GM12878 (cell line): Measurements from ENCODE around the gene ST6GALNAC3. TPM values are rescaled to one million over a fixed set of nuclear protein-coding genes. Genes with fewer than 3 reads are reported as not detected.

Source experiments
- ATAC-seq: fragments of 200-7000 bp; cut with Tn5 transposase; 3 replicates; pipeline ENCODE4 v1.9.1; 2020; ENCODE audit warnings: mild to moderate bottlenecking, moderate library complexity
- BruUV-seq: library from RNA; stranded (reverse); fragments of 400-500 nt; replicated peaks from 2 replicates; lab custom pipeline; 2021; lab: Mats Ljungman, UMichigan
- CTCF ChIA-PET: fragments of 300-600 bp; sonication (Branson Sonifier 250); formaldehyde crosslinking; extraction: SDS; loops from one replicate; lab custom pipeline; 2021; ENCODE audit warnings: inconsistent platforms; lab: Yijun Ruan, JAX
- POLR2A ChIA-PET: fragments of 350-600 bp; formaldehyde crosslinking; extraction: SDS; loops from one replicate; lab custom pipeline; 2021; ENCODE audit warnings: inconsistent platforms; lab: Charles Lee
- RAD21 ChIA-PET: fragments of 300-600 bp; sonication (Branson Sonifier 250); formaldehyde crosslinking; loops from one replicate; lab custom pipeline; 2023; ENCODE audit warnings: antibody characterized with exemption; ENCODE audit not compliant: unreplicated experiment; lab: Charles Lee
- SMC1A ChIA-PET: fragments of 300-600 bp; sonication (Branson Sonifier 250); formaldehyde crosslinking; loops from one replicate; lab custom pipeline; 2023; ENCODE audit not compliant: unreplicated experiment, uncharacterized antibody; lab: Charles Lee
- DNase-seq: peaks from one replicate; pipeline ENCODE4 v3.0.0-alpha.2; 2011; ENCODE audit warnings: low read depth, low spot score
- FAIRE-seq: peaks from 3 replicates; lab custom pipeline; 2011; peaks lifted over from hg19 to GRCh38; lab: Jason Lieb, UNC
- H2AFZ ChIP-seq: 2 replicates; pipeline ENCODE4 v1.6.0; 2011; ENCODE audit warnings: low read depth, low read length, control low read depth; ENCODE audit not compliant: control insufficient read depth
- H3K27ac ChIP-seq: 2 replicates; pipeline ENCODE4 v1.5.1; 2011; ENCODE audit warnings: control low read depth; ENCODE audit not compliant: control insufficient read depth, insufficient read depth
- H3K27me3 ChIP-seq, 2 experiments: replicated peaks in 1 of 2; 2 replicates each; pipeline versions ENCODE4 v1.6.0 to v1.6.1; 2011; ENCODE audit warnings: low read length in 1 of 2; ENCODE audit not compliant: control insufficient read depth in 2 of 2, insufficient read depth in 2 of 2
- H3K36me3 ChIP-seq, 2 experiments: 2 replicates each; pipeline ENCODE4 v1.5.1; 2011; ENCODE audit warnings: low read length in 1 of 2; ENCODE audit not compliant: control insufficient read depth in 2 of 2, insufficient read depth in 2 of 2
- H3K4me1 ChIP-seq: 2 replicates; pipeline ENCODE4 v1.6.1; 2011; ENCODE audit warnings: mild to moderate bottlenecking, low read length, moderate library complexity, mixed read lengths; ENCODE audit not compliant: control insufficient read depth, insufficient read depth
- H3K4me2 ChIP-seq: 2 replicates; pipeline ENCODE4 v1.6.0; 2011; ENCODE audit warnings: control low read depth; ENCODE audit not compliant: control insufficient read depth, insufficient read depth
- H3K4me3 ChIP-seq: fragments of 200-600 bp; sonication (generic); 2 replicates; pipeline ENCODE4 v1.5.1; 2016
- H3K79me2 ChIP-seq: 2 replicates; pipeline ENCODE4 v1.6.0; 2011; ENCODE audit warnings: low read length; ENCODE audit not compliant: control insufficient read depth, insufficient read depth
- H3K9ac ChIP-seq: 2 replicates; pipeline ENCODE4 v1.8.0; 2011; ENCODE audit warnings: low read length, control low read depth, mixed read lengths; ENCODE audit not compliant: control insufficient read depth, insufficient read depth
- H3K9me3 ChIP-seq: replicated peaks from 3 replicates; pipeline ENCODE4 v1.5.1; 2011; ENCODE audit warnings: mild to moderate bottlenecking, low read length; ENCODE audit not compliant: control insufficient read depth, insufficient read depth
- H4K20me1 ChIP-seq: 2 replicates; pipeline ENCODE4 v1.6.0; 2011; ENCODE audit not compliant: control insufficient read depth, insufficient read depth
- CREB1 ChIP-seq: IDR thresholded peaks from 2 replicates; pipeline ENCODE4 v1.6.1; 2012; ENCODE audit warnings: low read depth, mild to moderate bottlenecking, inconsistent platforms
- KAT2A ChIP-seq: conservative IDR thresholded peaks from 2 replicates; pipeline ENCODE4 v1.6.1; 2011; ENCODE audit warnings: low read depth, low read length; ENCODE audit not compliant: control insufficient read depth
- LARP7 ChIP-seq: fragments of 450-650 bp; IDR thresholded peaks from 2 replicates; pipeline ENCODE4 v1.6.1; 2017; ENCODE audit warnings: mild to moderate bottlenecking
- MEF2B ChIP-seq: fragments of 450-650 bp; IDR thresholded peaks from 2 replicates; pipeline ENCODE4 v1.6.1; 2018; ENCODE audit warnings: mild to moderate bottlenecking, moderate library complexity; ENCODE audit not compliant: partially characterized antibody, poor library complexity, severe bottlenecking
- NR2F1 ChIP-seq: fragments of 450-650 bp; conservative IDR thresholded peaks from 2 replicates; pipeline ENCODE4 v1.6.1; 2017; ENCODE audit warnings: mild to moderate bottlenecking
- RAD21 ChIP-seq: IDR thresholded peaks from 2 replicates; pipeline ENCODE4 v1.6.1; 2011; ENCODE audit warnings: mild to moderate bottlenecking, low read depth, low read length, moderate library complexity; ENCODE audit not compliant: insufficient read depth
- RUNX3 ChIP-seq: IDR thresholded peaks from 2 replicates; pipeline ENCODE4 v1.6.1; 2012; ENCODE audit warnings: low read length, inconsistent platforms
- SMC3 ChIP-seq: IDR thresholded peaks from 2 replicates; pipeline ENCODE4 v1.6.1; 2011; ENCODE audit warnings: low read length, improper control_type of control experiment, borderline replicate concordance
- SP1 ChIP-seq: IDR thresholded peaks from one replicate; pipeline ENCODE4 v1.6.1; 2011; ENCODE audit warnings: low read depth, low read length
- SRF ChIP-seq, 2 experiments: IDR thresholded peaks; 2 replicates each; pipeline ENCODE4 v1.6.1; 2011; ENCODE audit warnings: low read depth in 2 of 2, low read length in 2 of 2, mild to moderate bottlenecking in 1 of 2, moderate library complexity in 1 of 2
- ZNF24 ChIP-seq: fragments of 450-650 bp; IDR thresholded peaks from 2 replicates; pipeline ENCODE4 v1.6.1; 2017; ENCODE audit warnings: antibody characterized with exemption, mild to moderate bottlenecking
- WGBS: methylation state at CpG from one replicate; pipeline ENCODE4 v1.1.6; 2016; ENCODE audit warnings: low lambda C conversion rate; ENCODE audit not compliant: insufficient replicate concordance, insufficient coverage; ENCODE audit errors: missing lambda C conversion rate; 5-methylcytosine and 5-hydroxymethylcytosine counted together
- in situ Hi-C: fragments of 300-500 bp; cut with MboI; formaldehyde crosslinking; loops from 9 replicates; pipeline ENCODE4 v1.14.3; 2018; ENCODE audit warnings: mixed read lengths
- intact Hi-C: fragments of 100-400 bp; cut with micrococcal nuclease; formaldehyde crosslinking; loops from one replicate; pipeline ENCODE4 v1.14.2; 2022; ENCODE audit not compliant: unreplicated experiment
- polyA plus RNA-seq, 11 experiments: library from polyadenylated mRNA; depleted of rRNA in 4 of 11; unstranded in 6 of 11; stranded (reverse) in 5 of 11; fragments of >200 nt; fragmentation: Nextera tagmentation in 4 of 11; fragmentation: Illumina TruSeq in 1 of 11; extraction: Ambion mirVana in 4 of 11; extraction: Trizol in 1 of 11; gene quantifications; 1 replicate in 1 of 11; 2 replicates in 10 of 11; pipeline versions ENCODE4 v1.2.1 to v1.2.3, GENCODE V29; 2011 to 2016; ENCODE audit warnings: inconsistent platforms in 2 of 11, missing spikeins in 2 of 11, low read depth in 1 of 11
- total RNA-seq, 4 experiments: library from RNA; depleted of rRNA in 3 of 4; stranded (reverse); fragments of >200 nt in 3 of 4; fragmentation: Illumina TruSeq in 1 of 4; extraction: Trizol in 1 of 4; gene quantifications; 2 replicates each; pipeline versions ENCODE4 v1.2.1 to v1.2.3, GENCODE V29; 2013 to 2021
- TF ChIP-seq, protein P1 (sequence below): fragments of 450-650 bp; IDR thresholded peaks from 2 replicates; pipeline ENCODE4 v1.6.1; 2017; ENCODE audit warnings: mild to moderate bottlenecking, moderate library complexity
- TF ChIP-seq, protein P2 (sequence below): IDR thresholded peaks from 2 replicates; pipeline ENCODE4 v1.6.1; 2012; ENCODE audit warnings: low read depth, low read length, improper control_type of control experiment

Gene ST6GALNAC3
- total and polyA plus RNA-seq, 10 of the 15 experiments (the other 5 are each of a cell fraction or from before 2014, with no cell fraction given): 0.04 to 0.68 (median 0.18) TPM; not detected in 3

DNA sequence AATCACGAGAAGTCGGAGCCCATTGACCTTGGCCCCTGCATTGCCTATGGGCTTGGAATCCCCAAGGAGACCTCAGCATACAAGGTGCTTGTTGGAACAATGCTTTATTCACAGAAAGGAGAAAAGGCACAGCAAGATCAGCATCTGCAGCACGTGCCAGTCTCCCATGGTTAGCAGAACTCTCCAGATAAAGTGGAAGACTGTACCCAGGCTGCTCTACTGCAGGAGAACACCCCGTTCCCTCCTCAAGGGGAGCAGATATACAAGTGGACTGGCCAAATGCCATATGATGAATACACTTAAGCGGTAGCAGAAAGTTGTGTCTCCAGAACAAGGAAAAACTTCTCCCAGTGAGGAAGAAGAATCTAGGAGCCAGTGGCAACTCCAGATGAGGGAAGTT is 53.5 kb downstream of the ST6GALNAC3 start:
- Histone ChIP-seq H4K20me1 (no peaks in the 10 kb centered on the region), H3K27me3 (no peaks in the 10 kb centered on the region), H3K9ac (no peak overlapping the region), H3K36me3 (no peaks in the 10 kb centered on the region), H3K9me3 (no peaks in the 10 kb centered on the region), H3K4me1 (no peaks in the 10 kb centered on the region), H3K27ac (no peak overlapping the region), H3K4me3 (no peak overlapping the region), H2AFZ (no peak overlapping the region), H3K79me2 (no peaks in the 10 kb centered on the region), H3K4me2 (no peak overlapping the region)
- ChIA-PET CTCF (no interaction called here), RAD21 (no interaction called here), SMC1A (no interaction called here), POLR2A (no interaction called here)
- no TSS peak for BruUV-seq
- intact Hi-C loops (no loop called here), in situ Hi-C loops (no loop called here)
- WGBS: 19% methylated on average over 5 of the region's 5 CpGs
- FAIRE-seq (no peak), DNase-seq (no peak), ATAC-seq (no peak)
- TF ChIP-seq, protein P1, sequence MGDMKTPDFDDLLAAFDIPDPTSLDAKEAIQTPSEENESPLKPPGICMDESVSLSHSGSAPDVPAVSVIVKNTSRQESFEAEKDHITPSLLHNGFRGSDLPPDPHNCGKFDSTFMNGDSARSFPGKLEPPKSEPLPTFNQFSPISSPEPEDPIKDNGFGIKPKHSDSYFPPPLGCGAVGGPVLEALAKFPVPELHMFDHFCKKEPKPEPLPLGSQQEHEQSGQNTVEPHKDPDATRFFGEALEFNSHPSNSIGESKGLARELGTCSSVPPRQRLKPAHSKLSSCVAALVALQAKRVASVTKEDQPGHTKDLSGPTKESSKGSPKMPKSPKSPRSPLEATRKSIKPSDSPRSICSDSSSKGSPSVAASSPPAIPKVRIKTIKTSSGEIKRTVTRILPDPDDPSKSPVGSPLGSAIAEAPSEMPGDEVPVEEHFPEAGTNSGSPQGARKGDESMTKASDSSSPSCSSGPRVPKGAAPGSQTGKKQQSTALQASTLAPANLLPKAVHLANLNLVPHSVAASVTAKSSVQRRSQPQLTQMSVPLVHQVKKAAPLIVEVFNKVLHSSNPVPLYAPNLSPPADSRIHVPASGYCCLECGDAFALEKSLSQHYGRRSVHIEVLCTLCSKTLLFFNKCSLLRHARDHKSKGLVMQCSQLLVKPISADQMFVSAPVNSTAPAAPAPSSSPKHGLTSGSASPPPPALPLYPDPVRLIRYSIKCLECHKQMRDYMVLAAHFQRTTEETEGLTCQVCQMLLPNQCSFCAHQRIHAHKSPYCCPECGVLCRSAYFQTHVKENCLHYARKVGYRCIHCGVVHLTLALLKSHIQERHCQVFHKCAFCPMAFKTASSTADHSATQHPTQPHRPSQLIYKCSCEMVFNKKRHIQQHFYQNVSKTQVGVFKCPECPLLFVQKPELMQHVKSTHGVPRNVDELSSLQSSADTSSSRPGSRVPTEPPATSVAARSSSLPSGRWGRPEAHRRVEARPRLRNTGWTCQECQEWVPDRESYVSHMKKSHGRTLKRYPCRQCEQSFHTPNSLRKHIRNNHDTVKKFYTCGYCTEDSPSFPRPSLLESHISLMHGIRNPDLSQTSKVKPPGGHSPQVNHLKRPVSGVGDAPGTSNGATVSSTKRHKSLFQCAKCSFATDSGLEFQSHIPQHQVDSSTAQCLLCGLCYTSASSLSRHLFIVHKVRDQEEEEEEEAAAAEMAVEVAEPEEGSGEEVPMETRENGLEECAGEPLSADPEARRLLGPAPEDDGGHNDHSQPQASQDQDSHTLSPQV: no peak
- TF ChIP-seq SRF (IDR thresholded peaks at IDR 0.05; ENCODE audit: low read depth in 2 of 2, low read length in 2 of 2) (no peak), KAT2A (no peak), SP1 (no peak), RAD21 (no peak), CREB1 (no peak), LARP7 (no peak), SMC3 (no peak), NR2F1 (no peak), MEF2B (no peak), RUNX3 (no peak), ZNF24 (no peak)
- TF ChIP-seq, protein P2, sequence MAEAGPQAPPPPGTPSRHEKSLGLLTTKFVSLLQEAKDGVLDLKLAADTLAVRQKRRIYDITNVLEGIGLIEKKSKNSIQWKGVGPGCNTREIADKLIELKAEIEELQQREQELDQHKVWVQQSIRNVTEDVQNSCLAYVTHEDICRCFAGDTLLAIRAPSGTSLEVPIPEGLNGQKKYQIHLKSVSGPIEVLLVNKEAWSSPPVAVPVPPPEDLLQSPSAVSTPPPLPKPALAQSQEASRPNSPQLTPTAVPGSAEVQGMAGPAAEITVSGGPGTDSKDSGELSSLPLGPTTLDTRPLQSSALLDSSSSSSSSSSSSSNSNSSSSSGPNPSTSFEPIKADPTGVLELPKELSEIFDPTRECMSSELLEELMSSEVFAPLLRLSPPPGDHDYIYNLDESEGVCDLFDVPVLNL: no peak
